ENCODE results near the gene ADCY9. TPM values are rescaled to one million over a fixed set of nuclear protein-coding genes. Genes with fewer than 3 reads are reported as not detected.
"Not testable (repeated sequence)": the region's sequence is repeated elsewhere in the genome, so short reads cannot be mapped to it uniquely, and the experiment has no call there.

The ADCY9 gene
- total and polyA plus RNA-seq, 7 experiments from 2014 or later = 0.46 to 14.3 (median 4.2) TPM

GRCh38 chr16:4045561-4045960 lies 70.7 kb downstream of the ADCY9 start:
- H3K4me3 Mint-ChIP-seq; H3K36me3 ChIP-seq (ENCODE audit: control insufficient read depth in 2 of 3, insufficient read depth in 3 of 3, low read length in 3 of 3); H3K27ac ChIP-seq (ENCODE audit: low read depth, low read length); intact Hi-C loops (cut with micrococcal nuclease); H3K27me3 ChIP-seq (ENCODE audit: control insufficient read depth in 2 of 2, insufficient read depth in 2 of 2, low read length in 2 of 2); H3K9me3 ChIP-seq (ENCODE audit: control insufficient read depth in 2 of 3, low read length in 3 of 3); H3K4me1 Mint-ChIP-seq; DNase-seq; H3K36me3 Mint-ChIP-seq; H3K9me3 Mint-ChIP-seq; H3K4me1 ChIP-seq (ENCODE audit: control insufficient read depth in 2 of 2, insufficient read depth in 2 of 2, low read length in 2 of 2); H3K27ac Mint-ChIP-seq; H3K4me3 ChIP-seq (ENCODE audit: low read length); H3K27me3 Mint-ChIP-seq; ATAC-seq; CTCF ChIA-PET: not testable (repeated sequence)
- POLR2A ChIA-PET = interaction anchor here (0.7 kb wide), 1 partner anchor 178 kb away, joined by 5 read pairs; no protein-coding TSS in a partner anchor

DNA sequence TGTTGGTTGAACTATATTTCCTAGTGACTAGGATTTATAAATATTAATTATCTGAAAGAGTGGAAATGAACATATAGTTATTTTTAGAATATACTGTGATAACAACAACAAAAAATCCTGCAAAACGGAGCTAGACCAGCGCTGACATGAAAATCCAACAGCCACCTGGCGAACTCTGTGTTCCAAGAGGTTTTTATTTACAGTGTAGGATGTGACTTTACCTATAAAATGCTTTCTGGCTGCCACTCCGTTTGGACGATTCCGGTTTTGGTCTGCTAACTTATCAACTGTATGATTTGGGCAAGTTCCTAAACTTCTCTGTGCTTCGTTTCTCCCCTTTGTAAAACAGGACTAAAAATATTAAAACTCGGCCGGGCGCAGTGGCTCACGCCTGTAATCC lies 73.7 kb downstream of the ADCY9 start:
- H3K27ac ChIP-seq (ENCODE audit: low read depth, low read length) = no peak overlapping the region
- H3K36me3 ChIP-seq (ENCODE audit: control insufficient read depth in 2 of 3, insufficient read depth in 3 of 3, low read length in 3 of 3) = no peaks in the 10 kb centered on the region
- intact Hi-C loops (cut with micrococcal nuclease) = no loop called here
- no peaks in the 10 kb centered on the region for H3K9me3 ChIP-seq (ENCODE audit: control insufficient read depth in 2 of 3, low read length in 3 of 3)
- ATAC-seq (no peak), DNase-seq (no peak)
- ChIA-PET CTCF (no interaction called here), POLR2A (no interaction called here)
- Mint-ChIP-seq H3K9me3 (no peaks in the 10 kb centered on the region), H3K27ac (no peak overlapping the region), H3K36me3 (peaks cover 0 to 7% (median 0%) of the 10 kb centered on the region in 5 donors), H3K4me1 (peaks cover 0 to 6% (median 0%) of the 10 kb centered on the region in 7 donors), H3K27me3 (peaks cover 0 to 8% (median 0%) of the 10 kb centered on the region in 5 donors), H3K4me3 (no peak overlapping the region)
- no peak overlapping the region for H3K4me3 ChIP-seq (ENCODE audit: low read length)
- no peaks in the 10 kb centered on the region for H3K4me1 ChIP-seq (ENCODE audit: control insufficient read depth in 2 of 2, insufficient read depth in 2 of 2, low read length in 2 of 2)
- H3K27me3 ChIP-seq (ENCODE audit: control insufficient read depth in 2 of 2, insufficient read depth in 2 of 2, low read length in 2 of 2) = no peaks in the 10 kb centered on the region

GRCh38 chr16:4038448-4038847 lies 77.8 kb downstream of the ADCY9 start:
- POLR2A ChIA-PET = no interaction called here
- no peak overlapping the region for H3K4me3 Mint-ChIP-seq
- intact Hi-C loops (cut with micrococcal nuclease) = no loop called here
- H3K27ac ChIP-seq (ENCODE audit: low read depth, low read length) = no peak overlapping the region
- H3K4me1 ChIP-seq (ENCODE audit: control insufficient read depth in 2 of 2, insufficient read depth in 2 of 2, low read length in 2 of 2) = no peaks in the 10 kb centered on the region
- peaks cover 0 to 4% (median 0%) of the 10 kb centered on the region in 7 donors for H3K4me1 Mint-ChIP-seq
- no peaks in the 10 kb centered on the region for H3K9me3 Mint-ChIP-seq
- no peak overlapping the region for H3K4me3 ChIP-seq (ENCODE audit: low read length)
- DNase-seq = no peak
- CTCF ChIA-PET = no interaction called here
- H3K9me3 ChIP-seq (ENCODE audit: control insufficient read depth in 2 of 3, low read length in 3 of 3) = no peaks in the 10 kb centered on the region
- no peaks in the 10 kb centered on the region for H3K36me3 ChIP-seq (ENCODE audit: control insufficient read depth in 2 of 3, insufficient read depth in 3 of 3, low read length in 3 of 3)
- H3K27me3 ChIP-seq (ENCODE audit: control insufficient read depth in 2 of 2, insufficient read depth in 2 of 2, low read length in 2 of 2) = no peaks in the 10 kb centered on the region
- H3K27ac Mint-ChIP-seq = no peak overlapping the region
- H3K36me3 Mint-ChIP-seq = peaks cover 0 to 7% (median 0%) of the 10 kb centered on the region in 5 donors
- no peak for ATAC-seq
- H3K27me3 Mint-ChIP-seq = no peaks in the 10 kb centered on the region

DNA sequence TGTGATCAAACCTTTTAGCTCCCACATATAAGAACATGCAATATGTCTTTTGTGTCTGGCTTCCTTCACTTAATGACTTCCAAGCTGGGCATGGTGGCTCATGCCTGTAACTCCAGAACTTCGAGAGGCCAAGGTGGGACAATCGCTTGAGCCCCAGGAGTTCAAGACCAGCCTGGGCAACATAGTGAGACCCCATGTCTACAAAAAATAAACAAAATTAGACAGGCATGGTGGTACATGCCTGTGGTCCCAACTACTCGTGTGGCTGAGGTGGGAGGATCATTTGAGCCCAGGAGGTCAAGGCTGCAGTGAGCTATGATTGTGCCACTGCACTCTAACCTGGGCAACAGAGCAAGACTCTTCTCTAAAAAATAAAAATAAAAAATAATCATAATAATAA lies 79.3 kb downstream of the ADCY9 start:
- H3K4me3 ChIP-seq (ENCODE audit: low read length); H3K4me1 Mint-ChIP-seq; H3K27me3 Mint-ChIP-seq; H3K9me3 ChIP-seq (ENCODE audit: control insufficient read depth in 2 of 3, low read length in 3 of 3); H3K36me3 ChIP-seq (ENCODE audit: control insufficient read depth in 2 of 3, insufficient read depth in 3 of 3, low read length in 3 of 3); ATAC-seq; H3K27me3 ChIP-seq (ENCODE audit: control insufficient read depth in 2 of 2, insufficient read depth in 2 of 2, low read length in 2 of 2); H3K27ac ChIP-seq (ENCODE audit: low read depth, low read length); intact Hi-C loops (cut with micrococcal nuclease); H3K9me3 Mint-ChIP-seq; CTCF ChIA-PET; H3K36me3 Mint-ChIP-seq; H3K27ac Mint-ChIP-seq; H3K4me3 Mint-ChIP-seq; H3K4me1 ChIP-seq (ENCODE audit: control insufficient read depth in 2 of 2, insufficient read depth in 2 of 2, low read length in 2 of 2); DNase-seq: not testable (repeated sequence)
- POLR2A ChIA-PET = interaction anchor here (0.7 kb wide), 1 partner anchor 155 kb away, joined by 4 read pairs; no protein-coding TSS in a partner anchor

DNA sequence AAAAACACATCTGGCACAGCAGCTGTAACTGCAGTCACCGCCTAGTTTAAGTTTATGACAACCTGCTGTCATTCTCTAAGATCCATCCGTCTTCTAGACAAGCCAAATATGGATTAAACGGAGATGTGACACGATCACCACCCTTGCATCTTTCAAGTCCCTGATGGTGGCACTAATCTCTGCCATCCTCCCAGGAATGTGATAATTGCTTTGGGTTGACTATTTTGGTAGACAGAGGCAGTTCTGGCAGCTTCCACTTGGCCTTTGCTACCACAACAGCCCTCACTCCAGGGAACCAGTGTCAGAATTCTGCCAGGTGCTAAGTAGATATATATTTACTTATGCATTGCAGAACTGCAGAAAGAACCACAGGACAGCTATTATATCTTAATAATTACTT lies 81.3 kb downstream of the ADCY9 start:
- Mint-ChIP-seq H3K4me3 (no peak overlapping the region), H3K27ac (no peak overlapping the region), H3K27me3 (no peaks in the 10 kb centered on the region), H3K4me1 (peaks cover 0 to 23% (median 13%) of the 10 kb centered on the region in 7 donors), H3K36me3 (peaks cover 0 to 7% (median 0%) of the 10 kb centered on the region in 5 donors), H3K9me3 (peaks cover 0 to 2% (median 0%) of the 10 kb centered on the region in 11 donors)
- ChIA-PET CTCF (no interaction called here), POLR2A (interaction anchor here (0.7 kb wide), 1 partner anchor 58 kb away, joined by 3 read pairs; no protein-coding TSS in a partner anchor)
- no peak overlapping the region for H3K27ac ChIP-seq (ENCODE audit: low read depth, low read length)
- no peaks in the 10 kb centered on the region for H3K9me3 ChIP-seq (ENCODE audit: control insufficient read depth in 2 of 3, low read length in 3 of 3)
- DNase-seq = no peak
- no peaks in the 10 kb centered on the region for H3K27me3 ChIP-seq (ENCODE audit: control insufficient read depth in 2 of 2, insufficient read depth in 2 of 2, low read length in 2 of 2)
- no peak overlapping the region for H3K4me3 ChIP-seq (ENCODE audit: low read length)
- H3K36me3 ChIP-seq (ENCODE audit: control insufficient read depth in 2 of 3, insufficient read depth in 3 of 3, low read length in 3 of 3) = no peaks in the 10 kb centered on the region
- intact Hi-C loops (cut with micrococcal nuclease) = no loop called here
- no peaks in the 10 kb centered on the region for H3K4me1 ChIP-seq (ENCODE audit: control insufficient read depth in 2 of 2, insufficient read depth in 2 of 2, low read length in 2 of 2)
- ATAC-seq = no peak

DNA sequence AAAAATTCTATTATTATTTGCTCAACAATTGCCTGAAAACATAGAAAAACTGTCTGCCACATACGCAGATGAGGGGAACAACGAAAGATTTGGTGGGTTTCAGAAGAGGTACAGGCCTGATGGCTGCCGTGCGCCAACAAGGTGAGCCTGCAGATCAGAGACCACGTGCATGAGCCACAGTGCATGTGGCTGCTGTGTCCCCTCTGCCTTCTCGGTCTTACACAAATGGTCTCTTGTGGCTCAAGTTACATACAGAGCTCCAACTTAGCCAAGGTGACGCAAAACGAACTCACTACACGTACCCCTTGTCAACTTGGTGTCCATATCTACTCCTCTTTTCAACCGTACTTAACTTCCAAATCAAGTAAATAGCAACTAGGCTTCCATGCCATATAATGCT lies 82.3 kb downstream of the ADCY9 start:
- H3K27ac Mint-ChIP-seq = no peak overlapping the region
- Histone ChIP-seq H3K27me3 (ENCODE audit: control insufficient read depth in 2 of 2, insufficient read depth in 2 of 2, low read length in 2 of 2) (no peaks in the 10 kb centered on the region), H3K4me3 (ENCODE audit: low read length) (no peak overlapping the region), H3K4me1 (ENCODE audit: control insufficient read depth in 2 of 2, insufficient read depth in 2 of 2, low read length in 2 of 2) (no peaks in the 10 kb centered on the region), H3K9me3 (ENCODE audit: control insufficient read depth in 2 of 3, low read length in 3 of 3) (no peaks in the 10 kb centered on the region), H3K36me3 (ENCODE audit: control insufficient read depth in 2 of 3, insufficient read depth in 3 of 3, low read length in 3 of 3) (no peaks in the 10 kb centered on the region), H3K27ac (ENCODE audit: low read depth, low read length) (no peak overlapping the region)
- intact Hi-C loops (cut with micrococcal nuclease) = no loop called here
- peaks cover 0 to 24% (median 14%) of the 10 kb centered on the region in 7 donors for H3K4me1 Mint-ChIP-seq
- ChIA-PET POLR2A (no interaction called here), CTCF (no interaction called here)
- no peak overlapping the region for H3K4me3 Mint-ChIP-seq
- peaks cover 0 to 5% (median 0%) of the 10 kb centered on the region in 5 donors for H3K36me3 Mint-ChIP-seq
- no peaks in the 10 kb centered on the region for H3K27me3 Mint-ChIP-seq
- DNase-seq = no peak
- no peak for ATAC-seq
- H3K9me3 Mint-ChIP-seq = peaks cover 0 to 2% (median 0%) of the 10 kb centered on the region in 11 donors

- intact Hi-C loops (cut with micrococcal nuclease) = no loop called here
- CTCF ChIA-PET = no interaction called here
- H3K36me3 Mint-ChIP-seq = peaks cover 0 to 3% (median 0%) of the 10 kb centered on the region in 5 donors
These were observed 83.5 kb downstream of the ADCY9 start for GRCh38 chr16:4032768-4033167.

More at GRCh38 chr16:4032768-4033167, 83.5 kb downstream of the ADCY9 start:
- peak overlapping the region in 3 of 10 donors; percentile 12 to 69 (median 23) for H3K4me3 Mint-ChIP-seq
- no peaks in the 10 kb centered on the region for H3K27me3 Mint-ChIP-seq
- H3K9me3 Mint-ChIP-seq = peaks cover 0 to 2% (median 0%) of the 10 kb centered on the region in 11 donors
- peaks cover 0 to 24% (median 14%) of the 10 kb centered on the region in 7 donors for H3K4me1 Mint-ChIP-seq
- peak overlapping the region in 1 of 9 donors; percentile 62 for H3K27ac Mint-ChIP-seq
- H3K4me1 ChIP-seq (ENCODE audit: control insufficient read depth in 2 of 2, insufficient read depth in 2 of 2, low read length in 2 of 2) = no peaks in the 10 kb centered on the region
- ATAC-seq = peak; percentile 81
- POLR2A ChIA-PET = no interaction called here
- no peaks in the 10 kb centered on the region for H3K9me3 ChIP-seq (ENCODE audit: control insufficient read depth in 2 of 3, low read length in 3 of 3)
- peak in 2 of 9 donors; percentile 10 to 26 for DNase-seq
- no peak overlapping the region for H3K27ac ChIP-seq (ENCODE audit: low read depth, low read length)
- no peaks in the 10 kb centered on the region for H3K27me3 ChIP-seq (ENCODE audit: control insufficient read depth in 2 of 2, insufficient read depth in 2 of 2, low read length in 2 of 2)
- H3K4me3 ChIP-seq (ENCODE audit: low read length) = no peak overlapping the region
- H3K36me3 ChIP-seq (ENCODE audit: control insufficient read depth in 2 of 3, insufficient read depth in 3 of 3, low read length in 3 of 3) = no peaks in the 10 kb centered on the region
